Osteoblast (primary cell): ENCODE results near the gene SLC26A6. TPM values are rescaled to one million over a fixed set of nuclear protein-coding genes. Genes with fewer than 3 reads are reported as not detected.

Experiments used
- DNase-seq: peaks from one replicate; pipeline ENCODE4 v3.0.0; 2011; ENCODE audit warnings: low spot score, mixed read lengths; ENCODE audit not compliant: insufficient read length; ENCODE audit errors: missing footprints
- H2AFZ ChIP-seq: 2 replicates; pipeline ENCODE4 v1.6.0; 2011; ENCODE audit warnings: mild to moderate bottlenecking, low read length
- H3K27ac ChIP-seq: 2 replicates; pipeline ENCODE4 v1.5.1; 2011; ENCODE audit warnings: mild to moderate bottlenecking, low read depth, low read length, moderate library complexity
- H3K27me3 ChIP-seq: 2 replicates; pipeline ENCODE4 v1.6.0; 2012; ENCODE audit warnings: mild to moderate bottlenecking, control low read depth, inconsistent platforms, low read length, moderate library complexity; ENCODE audit not compliant: insufficient read depth
- H3K36me3 ChIP-seq: 2 replicates; pipeline ENCODE4 v1.5.1; 2011; ENCODE audit warnings: mild to moderate bottlenecking, low read length, control low read depth, moderate library complexity; ENCODE audit not compliant: insufficient read depth
- H3K4me1 ChIP-seq: 2 replicates; pipeline ENCODE4 v1.5.1; 2011; ENCODE audit warnings: mild to moderate bottlenecking, low read length, control low read depth, moderate library complexity; ENCODE audit not compliant: insufficient read depth
- H3K4me2 ChIP-seq: 2 replicates; pipeline ENCODE4 v1.6.0; 2011; ENCODE audit warnings: mild to moderate bottlenecking, low read length; ENCODE audit not compliant: insufficient read depth
- H3K4me3 ChIP-seq: fragments of 200-600 bp; sonication (generic); 3 replicates; pipeline ENCODE4 v1.5.1; 2012; ENCODE audit warnings: mild to moderate bottlenecking, low read length, inconsistent platforms; ENCODE audit not compliant: insufficient read depth
- H3K79me2 ChIP-seq: 2 replicates; pipeline ENCODE4 v1.6.0; 2012; ENCODE audit warnings: mild to moderate bottlenecking, low read length, control low read depth, inconsistent platforms; ENCODE audit not compliant: insufficient read depth
- H3K9me3 ChIP-seq: 2 replicates; pipeline ENCODE4 v1.5.1; 2011; ENCODE audit warnings: low read depth, low read length, control low read depth
- H4K20me1 ChIP-seq: 2 replicates; pipeline ENCODE4 v1.6.0; 2012; ENCODE audit warnings: mild to moderate bottlenecking, low read length, control low read depth; ENCODE audit not compliant: insufficient read depth
- CTCF ChIP-seq: IDR thresholded peaks from 2 replicates; pipeline ENCODE4 v1.5.1; 2011; ENCODE audit warnings: mild to moderate bottlenecking, low read depth, low read length, moderate library complexity; ENCODE audit errors: extremely low read depth
- total RNA-seq: library from RNA; depleted of rRNA; stranded (reverse); fragments of >200 nt; gene quantifications from 2 replicates; pipeline ENCODE4 v1.2.3, GENCODE V29; 2012

Gene SLC26A6
- total RNA-seq, 1 donor, result 30.8 TPM

GRCh38 chr3:48648188-48648850, 13.1 kb upstream of the SLC26A6 start:
- H3K4me3 ChIP-seq, result no peak overlapping the region
- H3K36me3 ChIP-seq, result no peaks in the 10 kb centered on the region
- DNase-seq, result no peak
- no peak overlapping the region for H2AFZ ChIP-seq
- TF ChIP-seq CTCF, result no peak
- no peaks in the 10 kb centered on the region for H3K27me3 ChIP-seq
- no peak overlapping the region for H3K4me2 ChIP-seq
- H3K4me1 ChIP-seq, result no peaks in the 10 kb centered on the region
- H4K20me1 ChIP-seq, result no peaks in the 10 kb centered on the region
- no peak overlapping the region for H3K27ac ChIP-seq
- no peaks in the 10 kb centered on the region for H3K9me3 ChIP-seq
- H3K79me2 ChIP-seq, result no peaks in the 10 kb centered on the region

GRCh38 chr3:48647714-48648113, 12.5 kb upstream of the SLC26A6 start:
- no peaks in the 10 kb centered on the region for H4K20me1 ChIP-seq
- H3K4me2 ChIP-seq, result no peak overlapping the region
- no peaks in the 10 kb centered on the region for H3K4me1 ChIP-seq
- H3K4me3 ChIP-seq, result no peak overlapping the region
- H3K27me3 ChIP-seq, result no peaks in the 10 kb centered on the region
- no peak for DNase-seq
- H3K27ac ChIP-seq, result no peak overlapping the region
- no peak for TF ChIP-seq CTCF
- H3K36me3 ChIP-seq, result no peaks in the 10 kb centered on the region
- no peaks in the 10 kb centered on the region for H3K79me2 ChIP-seq
- H3K9me3 ChIP-seq, result no peaks in the 10 kb centered on the region
- no peak overlapping the region for H2AFZ ChIP-seq

- no peak overlapping the region for H3K27ac ChIP-seq
- H3K9me3 ChIP-seq, result no peaks in the 10 kb centered on the region
- H3K4me3 ChIP-seq, result no peak overlapping the region
Observed at GRCh38 chr3:48644898-48645760, 9.9 kb upstream of the SLC26A6 start.

More at GRCh38 chr3:48644898-48645760, 9.9 kb upstream of the SLC26A6 start:
- no peak for TF ChIP-seq CTCF
- Histone ChIP-seq H3K4me2 (no peak overlapping the region), H3K79me2 (no peaks in the 10 kb centered on the region), H3K27me3 (no peaks in the 10 kb centered on the region), H4K20me1 (no peaks in the 10 kb centered on the region), H2AFZ (no peak overlapping the region), H3K4me1 (no peaks in the 10 kb centered on the region), H3K36me3 (no peaks in the 10 kb centered on the region)
- DNase-seq, result no peak
